Caco-2 (cell line): Measurements from ENCODE around the gene C2orf78. TPM values are rescaled to one million over a fixed set of nuclear protein-coding genes. Genes with fewer than 3 reads are reported as not detected.

Source experiments
- BruUV-seq: library from RNA; stranded (reverse); fragments of 400-500 nt; replicated peaks from 2 replicates; lab custom pipeline; 2021; lab: Mats Ljungman, UMichigan
- CTCF ChIA-PET: fragments of 300-600 bp; sonication (Branson Sonifier 250); formaldehyde crosslinking; loops from one replicate; lab custom pipeline; 2022; ENCODE audit warnings: antibody characterized with exemption; lab: Charles Lee
- POLR2A ChIA-PET: fragments of 300-600 bp; sonication (Branson Sonifier 250); formaldehyde crosslinking; loops from one replicate; lab custom pipeline; 2022; ENCODE audit warnings: antibody characterized with exemption; lab: Charles Lee
- DNase-seq, 2 experiments: peaks; one replicate each; pipeline versions ENCODE4 v3.0.0 to v3.0.0-alpha.2; 2020 to 2022
- H3K27me3 ChIP-seq: replicated peaks from 2 replicates; pipeline ENCODE4 v1.6.0; 2011; ENCODE audit warnings: low read length; ENCODE audit not compliant: control insufficient read depth, insufficient read depth
- H3K36me3 ChIP-seq: 2 replicates; pipeline ENCODE4 v1.5.1; 2011; ENCODE audit warnings: low read length; ENCODE audit not compliant: control insufficient read depth, insufficient read depth
- H3K4me1 ChIP-seq: fragments of 250-450 bp; sonication (Bioruptor Pico); 2 replicates; pipeline ENCODE4 v1.5.1; 2020; ENCODE audit warnings: mild to moderate bottlenecking
- H3K4me3 ChIP-seq: 2 replicates; pipeline ENCODE4 v1.5.1; 2011; ENCODE audit warnings: low read depth, mild to moderate bottlenecking, control low read depth, low read length
- H3K9me3 ChIP-seq: fragments of 250-450 bp; sonication (Bioruptor Pico); 2 replicates; pipeline ENCODE4 v1.5.1; 2020; ENCODE audit warnings: mild to moderate bottlenecking, moderate library complexity
- H3K27ac Mint-ChIP-seq: one replicate; pipeline ENCODE4 v1.8.0; 2022; ENCODE audit warnings: mixed read lengths; ENCODE audit not compliant: unreplicated experiment
- H3K27me3 Mint-ChIP-seq: one replicate; pipeline ENCODE4 v1.8.0; 2022; ENCODE audit warnings: mixed read lengths; ENCODE audit not compliant: insufficient read depth, unreplicated experiment
- H3K36me3 Mint-ChIP-seq: one replicate; pipeline ENCODE4 v1.8.0; 2022; ENCODE audit warnings: mild to moderate bottlenecking, mixed read lengths; ENCODE audit not compliant: insufficient read depth, unreplicated experiment
- H3K4me1 Mint-ChIP-seq: one replicate; pipeline ENCODE4 v1.8.0; 2022; ENCODE audit warnings: low read depth, mixed read lengths; ENCODE audit not compliant: unreplicated experiment
- H3K4me3 Mint-ChIP-seq: one replicate; pipeline ENCODE4 v1.8.0; 2022; ENCODE audit warnings: mild to moderate bottlenecking, moderate library complexity, mixed read lengths; ENCODE audit not compliant: unreplicated experiment
- H3K9me3 Mint-ChIP-seq: one replicate; pipeline ENCODE4 v1.8.0; 2022; ENCODE audit warnings: mixed read lengths; ENCODE audit not compliant: unreplicated experiment
- intact Hi-C: fragments of 100-400 bp; cut with micrococcal nuclease; formaldehyde crosslinking; loops from one replicate; pipeline ENCODE4 v1.10.0; 2022; ENCODE audit not compliant: unreplicated experiment
- total RNA-seq: library from RNA; stranded (reverse); gene quantifications from 2 replicates; pipeline ENCODE4 v1.2.3, GENCODE V29; 2022
- TF ChIP-seq, protein P1 (sequence below), 2 experiments: fragments of 200-600 bp in 1 of 2; IDR thresholded peaks; 1 replicate in 1 of 2; 2 replicates in 1 of 2; pipeline versions ENCODE4 v1.5.1 to v1.8.0; 2011 to 2022; ENCODE audit warnings: antibody characterized with exemption in 1 of 2, control low read depth in 1 of 2, inconsistent platforms in 1 of 2, low read depth in 1 of 2, low read length in 1 of 2, mild to moderate bottlenecking in 1 of 2, moderate library complexity in 1 of 2; ENCODE audit not compliant: insufficient read depth in 1 of 2, severe bottlenecking in 1 of 2, unreplicated experiment in 1 of 2

Gene C2orf78
- total RNA-seq, 1 experiment from 2014 or later, result not detected

DNA sequence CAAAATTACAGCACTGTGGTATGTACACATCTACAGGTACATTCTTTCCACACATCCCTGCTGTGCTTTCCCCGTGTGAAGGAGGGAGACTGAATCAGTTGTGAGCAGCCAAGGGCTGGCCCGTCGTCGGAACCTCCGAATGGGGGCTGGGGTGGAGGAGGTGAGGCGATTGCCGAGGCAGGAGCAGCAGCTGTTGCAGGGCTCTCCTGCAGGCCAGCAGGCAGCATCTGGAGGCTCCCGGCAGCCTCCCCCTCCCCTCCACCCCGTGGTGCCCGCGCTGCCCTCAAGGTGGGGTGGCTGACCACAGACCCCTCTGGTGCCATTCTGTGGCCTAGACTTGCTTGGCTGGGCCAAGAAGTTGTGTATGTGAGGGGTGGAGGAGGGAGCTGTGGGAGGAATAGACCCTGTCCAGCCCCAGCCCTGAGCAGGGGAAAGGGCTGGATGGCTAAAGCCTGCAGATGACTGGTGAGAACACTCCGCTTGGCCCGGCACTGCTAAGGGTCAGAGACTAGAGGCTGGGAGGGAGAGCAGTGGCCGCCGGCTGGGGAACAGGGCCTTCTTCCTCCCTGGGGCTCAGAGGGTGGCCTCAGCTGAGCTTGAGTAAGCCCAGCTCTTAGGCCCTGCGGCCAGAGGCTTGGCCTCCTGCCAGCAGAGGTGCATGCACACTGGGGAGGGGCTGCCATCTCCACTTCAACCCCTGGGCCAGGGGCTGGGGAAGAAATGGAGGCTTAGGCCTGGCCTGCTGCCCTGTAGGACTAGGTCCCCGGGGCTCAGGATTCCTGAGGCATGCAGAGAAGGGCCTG lies 52.4 kb downstream of the C2orf78 start:
- no TSS peak for BruUV-seq
- H3K27me3 Mint-ChIP-seq, result no peaks in the 10 kb centered on the region
- intact Hi-C loops, result no loop called here
- peaks cover 17% of the 10 kb centered on the region for H3K36me3 Mint-ChIP-seq
- H3K4me3 ChIP-seq, result no peak overlapping the region
- no peak overlapping the region for H3K27ac Mint-ChIP-seq
- POLR2A ChIA-PET, result no interaction called here
- no peaks in the 10 kb centered on the region for H3K9me3 ChIP-seq
- DNase-seq, result no peak
- peaks cover 3% of the 10 kb centered on the region; the same call in 1 of the 2 replicates for H3K36me3 ChIP-seq
- no peaks in the 10 kb centered on the region for H3K4me1 Mint-ChIP-seq
- no peaks in the 10 kb centered on the region for H3K27me3 ChIP-seq
- H3K4me3 Mint-ChIP-seq, result no peak overlapping the region
- TF ChIP-seq, protein P1, sequence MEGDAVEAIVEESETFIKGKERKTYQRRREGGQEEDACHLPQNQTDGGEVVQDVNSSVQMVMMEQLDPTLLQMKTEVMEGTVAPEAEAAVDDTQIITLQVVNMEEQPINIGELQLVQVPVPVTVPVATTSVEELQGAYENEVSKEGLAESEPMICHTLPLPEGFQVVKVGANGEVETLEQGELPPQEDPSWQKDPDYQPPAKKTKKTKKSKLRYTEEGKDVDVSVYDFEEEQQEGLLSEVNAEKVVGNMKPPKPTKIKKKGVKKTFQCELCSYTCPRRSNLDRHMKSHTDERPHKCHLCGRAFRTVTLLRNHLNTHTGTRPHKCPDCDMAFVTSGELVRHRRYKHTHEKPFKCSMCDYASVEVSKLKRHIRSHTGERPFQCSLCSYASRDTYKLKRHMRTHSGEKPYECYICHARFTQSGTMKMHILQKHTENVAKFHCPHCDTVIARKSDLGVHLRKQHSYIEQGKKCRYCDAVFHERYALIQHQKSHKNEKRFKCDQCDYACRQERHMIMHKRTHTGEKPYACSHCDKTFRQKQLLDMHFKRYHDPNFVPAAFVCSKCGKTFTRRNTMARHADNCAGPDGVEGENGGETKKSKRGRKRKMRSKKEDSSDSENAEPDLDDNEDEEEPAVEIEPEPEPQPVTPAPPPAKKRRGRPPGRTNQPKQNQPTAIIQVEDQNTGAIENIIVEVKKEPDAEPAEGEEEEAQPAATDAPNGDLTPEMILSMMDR (IDR thresholded peaks at IDR 0.05; ENCODE audit: insufficient read depth in 1 of 2, low read depth in 1 of 2, low read length in 1 of 2, severe bottlenecking in 1 of 2, unreplicated experiment in 1 of 2), result no peak
- no peaks in the 10 kb centered on the region for H3K9me3 Mint-ChIP-seq
- CTCF ChIA-PET, result no interaction called here
- H3K4me1 ChIP-seq, result no peaks in the 10 kb centered on the region; the same call in 1 of the 2 replicates

DNA sequence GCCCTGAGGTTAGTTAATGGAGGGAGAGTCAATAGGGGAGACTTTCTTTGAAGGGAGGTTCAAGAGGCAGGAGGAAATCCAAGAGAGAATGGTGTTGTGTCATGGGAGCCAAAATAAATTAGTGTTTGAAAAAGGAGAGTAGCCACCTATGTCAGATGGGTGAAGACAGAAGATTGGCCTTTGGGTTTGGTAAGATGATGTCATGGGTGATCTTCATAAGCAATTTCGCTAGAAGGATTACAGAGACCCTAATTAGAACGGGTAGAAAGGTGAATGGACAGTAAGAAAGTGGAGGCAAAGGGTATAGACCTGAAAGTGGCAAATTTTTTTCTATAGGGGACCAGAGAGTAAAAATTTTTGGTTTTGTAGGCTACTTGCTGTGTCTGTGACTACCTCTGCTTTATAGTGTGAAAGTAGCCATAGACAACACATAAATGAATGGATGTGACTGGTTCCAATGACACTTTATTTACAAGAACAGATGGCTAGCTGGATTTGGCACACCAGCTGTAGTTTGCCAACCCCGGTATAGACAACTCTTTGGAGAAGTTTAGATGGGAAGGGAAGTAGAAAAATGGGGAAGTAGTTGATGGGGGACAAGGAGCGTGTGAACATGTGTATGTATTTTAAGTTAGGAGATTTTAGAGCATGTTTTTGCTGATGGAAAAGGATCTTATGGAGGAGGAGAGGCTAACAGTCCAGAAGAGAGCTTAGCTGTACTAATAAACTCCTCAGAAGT lies 54.0 kb downstream of the C2orf78 start:
- DNase-seq, result no peak
- TF ChIP-seq, protein P1 (IDR thresholded peaks at IDR 0.05; ENCODE audit: insufficient read depth in 1 of 2, low read depth in 1 of 2, low read length in 1 of 2, severe bottlenecking in 1 of 2, unreplicated experiment in 1 of 2), result no peak
- no peak overlapping the region for H3K4me3 Mint-ChIP-seq
- Histone ChIP-seq H3K4me3 (no peak overlapping the region), H3K27me3 (no peaks in the 10 kb centered on the region), H3K36me3 (peaks cover 1% of the 10 kb centered on the region; the same call in 1 of the 2 replicates), H3K9me3 (no peaks in the 10 kb centered on the region), H3K4me1 (peaks cover 12% of the 10 kb centered on the region)
- no peaks in the 10 kb centered on the region for H3K27me3 Mint-ChIP-seq
- H3K27ac Mint-ChIP-seq, result no peak overlapping the region
- no peaks in the 10 kb centered on the region for H3K4me1 Mint-ChIP-seq
- ChIA-PET POLR2A (no interaction called here), CTCF (interaction anchor here (1.8 kb wide), 1 partner anchor 10 kb away, joined by 5 read pairs; the partner anchor contains the start of gene STAMBP)
- H3K36me3 Mint-ChIP-seq, result peaks cover 17% of the 10 kb centered on the region
- no peaks in the 10 kb centered on the region for H3K9me3 Mint-ChIP-seq
- intact Hi-C loops, result no loop called here
- BruUV-seq, result no TSS peak

DNA sequence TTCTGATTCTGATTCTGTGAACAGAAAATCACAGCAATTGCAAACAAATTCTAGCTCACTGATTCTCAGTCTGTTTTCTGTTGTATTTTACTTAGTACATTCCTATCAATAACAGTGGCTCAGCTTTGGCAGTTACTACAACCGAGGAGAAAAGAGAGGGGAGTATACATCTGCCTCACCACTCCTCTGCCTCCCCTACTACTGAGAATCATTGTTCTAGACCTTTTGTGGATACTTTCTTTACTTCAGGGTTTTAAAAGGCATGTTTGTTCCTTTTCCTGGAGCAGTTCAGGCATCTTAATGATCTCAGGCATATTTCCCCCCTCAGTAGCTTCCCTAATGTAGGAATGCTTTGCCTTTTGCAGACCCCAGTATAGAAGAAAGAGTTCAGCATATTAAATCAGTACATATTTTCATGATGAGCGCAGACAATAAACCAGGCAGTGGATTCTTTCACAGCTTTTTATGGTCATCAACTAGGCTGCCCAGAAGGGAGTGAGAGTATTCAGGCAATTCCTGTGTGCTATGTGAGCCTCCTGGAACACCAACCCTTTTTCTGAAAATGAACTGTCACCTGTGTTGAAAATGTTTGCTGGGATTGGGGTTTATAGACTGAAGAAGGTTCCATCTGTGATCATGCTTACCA lies 55.0 kb downstream of the C2orf78 start:
- BruUV-seq, result no TSS peak

More for the DNA sequence above, 55.0 kb downstream of the C2orf78 start:
- peaks cover 12% of the 10 kb centered on the region for H3K4me1 ChIP-seq
- no peaks in the 10 kb centered on the region for H3K27me3 ChIP-seq
- no peaks in the 10 kb centered on the region for H3K4me1 Mint-ChIP-seq
- H3K27ac Mint-ChIP-seq, result no peak overlapping the region
- H3K9me3 ChIP-seq, result no peaks in the 10 kb centered on the region
- no peak overlapping the region for H3K4me3 Mint-ChIP-seq
- ChIA-PET POLR2A (interaction anchor here (1.4 kb wide), 1 partner anchor 11 kb away, joined by 3 read pairs; no protein-coding TSS in a partner anchor), CTCF (interaction anchor here (1.0 to 1.8 kb wide), 2 partner anchors 11 to 159 kb away, joined by 3 to 5 read pairs; partner anchors contain the start of gene STAMBP)
- H3K36me3 Mint-ChIP-seq, result peaks cover 19% of the 10 kb centered on the region
- no peak overlapping the region for H3K4me3 ChIP-seq
- peaks cover 1% of the 10 kb centered on the region; the same call in 1 of the 2 replicates for H3K36me3 ChIP-seq
- intact Hi-C loops, result no loop called here
- no peak for DNase-seq
- H3K9me3 Mint-ChIP-seq, result no peaks in the 10 kb centered on the region
- no peaks in the 10 kb centered on the region for H3K27me3 Mint-ChIP-seq
- TF ChIP-seq, protein P1 (IDR thresholded peaks at IDR 0.05; ENCODE audit: insufficient read depth in 1 of 2, low read depth in 1 of 2, low read length in 1 of 2, severe bottlenecking in 1 of 2, unreplicated experiment in 1 of 2), result no peak
